ENCODE data around the gene CIAO2B. TPM values are rescaled to one million over a fixed set of nuclear protein-coding genes. Genes with fewer than 3 reads are reported as not detected.
"Not testable (repeated sequence)": the region's sequence is repeated elsewhere in the genome, so short reads cannot be mapped to it uniquely, and the experiment has no call there.

CIAO2B gene
- polyA plus RNA-seq, 1 donor (not counting 4 experiments of a cell fraction or from before 2014, with no cell fraction given), result 105 TPM

- H3K27ac ChIP-seq (ENCODE audit: control insufficient read depth, insufficient read depth, low read length); H3K9ac ChIP-seq (ENCODE audit: control insufficient read depth, extremely low read depth, insufficient read depth, low read length); dilution Hi-C loops (cut with MboI; ENCODE audit: extremely low pct_ligation_motif_present, low sequenced_read_pairs); H3K4me3 ChIP-seq (ENCODE audit: control insufficient read depth in 2 of 3, extremely low read depth in 1 of 3, insufficient read depth in 2 of 3, low read depth in 1 of 3, low read length in 3 of 3); H3K9me3 ChIP-seq (ENCODE audit: control insufficient read depth, low read depth, low read length); H3K79me2 ChIP-seq (ENCODE audit: control insufficient read depth, insufficient read depth, low read length); H4K20me1 ChIP-seq (ENCODE audit: control insufficient read depth, extremely low read depth, insufficient read depth, low read length); DNase-seq (ENCODE audit: low read depth, low spot score); H3K36me3 ChIP-seq (ENCODE audit: control insufficient read depth in 2 of 2, extremely low read depth in 1 of 2, insufficient read depth in 2 of 2, low read length in 2 of 2); H3K4me2 ChIP-seq (ENCODE audit: control insufficient read depth, extremely low read depth, insufficient read depth, low read depth, low read length); H3K27me3 ChIP-seq (ENCODE audit: control insufficient read depth, extremely low read depth, insufficient read depth, low read length); H2AFZ ChIP-seq (ENCODE audit: control insufficient read depth, low read length); FAIRE-seq; H3K9me1 ChIP-seq (ENCODE audit: control insufficient read depth, extremely low read depth, insufficient read depth, low read length): not testable (repeated sequence)
- H3K4me1 ChIP-seq (ENCODE audit: control insufficient read depth, extremely low read depth, insufficient read depth, low read length), result peaks cover 13% of the 10 kb centered on the region
Measured at GRCh38 chr16:66974156-66974931, 40.1 kb upstream of the CIAO2B start.

- Histone ChIP-seq H3K9me3 (ENCODE audit: control insufficient read depth, low read depth, low read length) (no peaks in the 10 kb centered on the region), H2AFZ (ENCODE audit: control insufficient read depth, low read length) (no peak overlapping the region), H3K36me3 (ENCODE audit: control insufficient read depth in 2 of 2, extremely low read depth in 1 of 2, insufficient read depth in 2 of 2, low read length in 2 of 2) (no peaks in the 10 kb centered on the region), H3K79me2 (ENCODE audit: control insufficient read depth, insufficient read depth, low read length) (no peaks in the 10 kb centered on the region), H3K27me3 (ENCODE audit: control insufficient read depth, extremely low read depth, insufficient read depth, low read length) (no peaks in the 10 kb centered on the region), H3K9me1 (ENCODE audit: control insufficient read depth, extremely low read depth, insufficient read depth, low read length) (peaks cover 2% of the 10 kb centered on the region), H3K4me2 (ENCODE audit: control insufficient read depth, extremely low read depth, insufficient read depth, low read depth, low read length) (no peak overlapping the region), H3K9ac (ENCODE audit: control insufficient read depth, extremely low read depth, insufficient read depth, low read length) (no peak overlapping the region), H3K27ac (ENCODE audit: control insufficient read depth, insufficient read depth, low read length) (no peak overlapping the region), H3K4me3 (ENCODE audit: control insufficient read depth in 2 of 3, extremely low read depth in 1 of 3, insufficient read depth in 2 of 3, low read depth in 1 of 3, low read length in 3 of 3) (no peak overlapping the region), H4K20me1 (ENCODE audit: control insufficient read depth, extremely low read depth, insufficient read depth, low read length) (no peaks in the 10 kb centered on the region), H3K4me1 (ENCODE audit: control insufficient read depth, extremely low read depth, insufficient read depth, low read length) (peaks cover 13% of the 10 kb centered on the region)
- no peak for FAIRE-seq
- dilution Hi-C loops (cut with MboI; ENCODE audit: extremely low pct_ligation_motif_present, low sequenced_read_pairs), result no loop called here
- TF ChIP-seq, protein P1, sequence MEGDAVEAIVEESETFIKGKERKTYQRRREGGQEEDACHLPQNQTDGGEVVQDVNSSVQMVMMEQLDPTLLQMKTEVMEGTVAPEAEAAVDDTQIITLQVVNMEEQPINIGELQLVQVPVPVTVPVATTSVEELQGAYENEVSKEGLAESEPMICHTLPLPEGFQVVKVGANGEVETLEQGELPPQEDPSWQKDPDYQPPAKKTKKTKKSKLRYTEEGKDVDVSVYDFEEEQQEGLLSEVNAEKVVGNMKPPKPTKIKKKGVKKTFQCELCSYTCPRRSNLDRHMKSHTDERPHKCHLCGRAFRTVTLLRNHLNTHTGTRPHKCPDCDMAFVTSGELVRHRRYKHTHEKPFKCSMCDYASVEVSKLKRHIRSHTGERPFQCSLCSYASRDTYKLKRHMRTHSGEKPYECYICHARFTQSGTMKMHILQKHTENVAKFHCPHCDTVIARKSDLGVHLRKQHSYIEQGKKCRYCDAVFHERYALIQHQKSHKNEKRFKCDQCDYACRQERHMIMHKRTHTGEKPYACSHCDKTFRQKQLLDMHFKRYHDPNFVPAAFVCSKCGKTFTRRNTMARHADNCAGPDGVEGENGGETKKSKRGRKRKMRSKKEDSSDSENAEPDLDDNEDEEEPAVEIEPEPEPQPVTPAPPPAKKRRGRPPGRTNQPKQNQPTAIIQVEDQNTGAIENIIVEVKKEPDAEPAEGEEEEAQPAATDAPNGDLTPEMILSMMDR (optimal IDR thresholded peaks at IDR 0.05 in 1 of 3, IDR thresholded peaks at IDR 0.05 in 1 of 3, conservative IDR thresholded peaks at IDR 0.05 in 1 of 3; ENCODE audit: extremely low read depth in 1 of 3, insufficient read depth in 2 of 3, low read length in 3 of 3), result no peak
- TF ChIP-seq EZH2 (IDR thresholded peaks at IDR 0.05; ENCODE audit: low read length), result no peak
- no peak for DNase-seq (ENCODE audit: low read depth, low spot score)
Measured at GRCh38 chr16:66973716-66974115, 39.5 kb upstream of the CIAO2B start.

- FAIRE-seq, result no peak
Measured at GRCh38 chr16:66972983-66973382, 38.8 kb upstream of the CIAO2B start.

More at GRCh38 chr16:66972983-66973382, 38.8 kb upstream of the CIAO2B start:
- TF ChIP-seq, protein P1 (optimal IDR thresholded peaks at IDR 0.05 in 1 of 3, IDR thresholded peaks at IDR 0.05 in 1 of 3, conservative IDR thresholded peaks at IDR 0.05 in 1 of 3; ENCODE audit: extremely low read depth in 1 of 3, insufficient read depth in 2 of 3, low read length in 3 of 3), result no peak
- no peak for TF ChIP-seq EZH2 (IDR thresholded peaks at IDR 0.05; ENCODE audit: low read length)
- no peaks in the 10 kb centered on the region for H3K9me3 ChIP-seq (ENCODE audit: control insufficient read depth, low read depth, low read length)
- H3K79me2 ChIP-seq (ENCODE audit: control insufficient read depth, insufficient read depth, low read length), result no peaks in the 10 kb centered on the region
- peaks cover 2% of the 10 kb centered on the region for H3K9me1 ChIP-seq (ENCODE audit: control insufficient read depth, extremely low read depth, insufficient read depth, low read length)
- no peak for DNase-seq (ENCODE audit: low read depth, low spot score)
- H3K27me3 ChIP-seq (ENCODE audit: control insufficient read depth, extremely low read depth, insufficient read depth, low read length), result no peaks in the 10 kb centered on the region
- no peak overlapping the region for H3K9ac ChIP-seq (ENCODE audit: control insufficient read depth, extremely low read depth, insufficient read depth, low read length)
- no peaks in the 10 kb centered on the region for H4K20me1 ChIP-seq (ENCODE audit: control insufficient read depth, extremely low read depth, insufficient read depth, low read length)
- H2AFZ ChIP-seq (ENCODE audit: control insufficient read depth, low read length), result no peak overlapping the region
- H3K4me1 ChIP-seq (ENCODE audit: control insufficient read depth, extremely low read depth, insufficient read depth, low read length), result peaks cover 13% of the 10 kb centered on the region
- no peaks in the 10 kb centered on the region for H3K36me3 ChIP-seq (ENCODE audit: control insufficient read depth in 2 of 2, extremely low read depth in 1 of 2, insufficient read depth in 2 of 2, low read length in 2 of 2)
- H3K4me2 ChIP-seq (ENCODE audit: control insufficient read depth, extremely low read depth, insufficient read depth, low read depth, low read length), result no peak overlapping the region
- H3K27ac ChIP-seq (ENCODE audit: control insufficient read depth, insufficient read depth, low read length), result no peak overlapping the region
- H3K4me3 ChIP-seq (ENCODE audit: control insufficient read depth in 2 of 3, extremely low read depth in 1 of 3, insufficient read depth in 2 of 3, low read depth in 1 of 3, low read length in 3 of 3), result no peak overlapping the region
- dilution Hi-C loops (cut with MboI; ENCODE audit: extremely low pct_ligation_motif_present, low sequenced_read_pairs), result no loop called here

All from keratinocyte (primary cell).